Breast epithelium (tissue), 4 donors: ENCODE data around the gene TCTN3. TPM values are rescaled to one million over a fixed set of nuclear protein-coding genes. Genes with fewer than 3 reads are reported as not detected.

Source experiments
- DNase-seq, 2 donors: peaks; one replicate each; pipeline ENCODE4 v3.0.0-alpha.2; 2019; ENCODE audit warnings: low spot score in 2 of 2
- H3K27ac ChIP-seq, 2 donors: fragments of 200-600 bp; sonication (generic) in 1 of 2; one replicate each; pipeline ENCODE4 v1.5.1; 2016 to 2019; ENCODE audit warnings: mild to moderate bottlenecking in 1 of 2
- H3K27me3 ChIP-seq, 2 donors: fragments of 200-600 bp; sonication (generic) in 1 of 2; one replicate each; pipeline versions ENCODE4 v1.5.1 to v1.6.0; 2017 to 2019; ENCODE audit warnings: control low read depth in 1 of 2, mild to moderate bottlenecking in 1 of 2
- H3K36me3 ChIP-seq: fragments of 200-600 bp; one replicate; pipeline ENCODE4 v1.5.1; 2019
- H3K4me1 ChIP-seq, 2 donors: fragments of 200-600 bp; sonication (generic); one replicate each; pipeline ENCODE4 v1.5.1; 2016 to 2019; ENCODE audit warnings: control low read depth in 1 of 2
- H3K4me3 ChIP-seq, 3 donors: fragments of 200-600 bp; sonication (generic); 1 replicate in 2 of 3; 2 replicates in 1 of 3; pipeline ENCODE4 v1.5.1; 2016 to 2019; ENCODE audit warnings: mild to moderate bottlenecking in 3 of 3, moderate library complexity in 2 of 3
- H3K9me3 ChIP-seq, 2 donors: fragments of 200-600 bp; sonication (generic) in 1 of 2; one replicate each; pipeline ENCODE4 v1.5.1; 2016 to 2019; ENCODE audit warnings: control low read depth in 1 of 2
- POLR2A ChIP-seq: fragments of 450-650 bp; IDR thresholded peaks from one replicate; pipeline ENCODE4 v1.6.1; 2016; ENCODE audit warnings: antibody characterized with exemption, mild to moderate bottlenecking, moderate library complexity
- POLR2AphosphoS5 ChIP-seq, 3 donors: sonication (generic); formaldehyde crosslinking; IDR thresholded peaks; one replicate each; pipeline ENCODE4 v1.6.1; 2017; ENCODE audit warnings: antibody characterized with exemption in 3 of 3
- intact Hi-C: fragments of 100-400 bp; cut with DNase I; formaldehyde crosslinking; loops from one replicate; pipeline ENCODE4 v1.15.1; 2023; ENCODE audit warnings: low total_unique reads
- total RNA-seq, 3 donors: library from RNA; depleted of rRNA; stranded (reverse); fragments of >200 nt; gene quantifications; one replicate each; pipeline ENCODE4 v1.1.0, GENCODE V29; 2016
- TF ChIP-seq, protein P1 (sequence below), 3 donors: fragments of 450-650 bp; IDR thresholded peaks; one replicate each; pipeline ENCODE4 v1.5.1; 2016 to 2017; ENCODE audit warnings: antibody characterized with exemption in 3 of 3, mild to moderate bottlenecking in 3 of 3, moderate library complexity in 3 of 3

TCTN3 gene
- total RNA-seq, 3 donors from 2014 or later: 21.4 to 39.4 (median 38.0) TPM

DNA sequence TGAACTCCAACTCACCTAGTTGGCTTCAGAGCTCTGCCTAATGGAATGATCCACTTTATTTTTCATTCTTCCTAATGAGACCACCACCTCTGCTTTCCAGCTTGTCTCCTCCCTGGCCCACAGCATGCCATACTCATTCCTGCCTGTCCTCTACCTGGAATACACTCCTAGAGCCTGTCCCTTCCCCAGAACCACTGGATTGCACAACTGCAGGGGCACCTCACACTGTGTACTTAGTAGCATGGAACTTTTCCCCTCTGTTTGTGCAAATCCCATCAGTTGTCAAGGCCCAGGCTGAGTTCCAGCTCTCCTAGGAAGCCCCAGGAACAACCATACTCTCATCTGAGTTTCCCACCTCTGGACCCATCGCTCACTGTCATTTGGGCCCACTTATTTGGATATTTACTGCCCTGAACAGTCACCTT is 52.8 kb downstream of the TCTN3 start:
- TF ChIP-seq, protein P1, sequence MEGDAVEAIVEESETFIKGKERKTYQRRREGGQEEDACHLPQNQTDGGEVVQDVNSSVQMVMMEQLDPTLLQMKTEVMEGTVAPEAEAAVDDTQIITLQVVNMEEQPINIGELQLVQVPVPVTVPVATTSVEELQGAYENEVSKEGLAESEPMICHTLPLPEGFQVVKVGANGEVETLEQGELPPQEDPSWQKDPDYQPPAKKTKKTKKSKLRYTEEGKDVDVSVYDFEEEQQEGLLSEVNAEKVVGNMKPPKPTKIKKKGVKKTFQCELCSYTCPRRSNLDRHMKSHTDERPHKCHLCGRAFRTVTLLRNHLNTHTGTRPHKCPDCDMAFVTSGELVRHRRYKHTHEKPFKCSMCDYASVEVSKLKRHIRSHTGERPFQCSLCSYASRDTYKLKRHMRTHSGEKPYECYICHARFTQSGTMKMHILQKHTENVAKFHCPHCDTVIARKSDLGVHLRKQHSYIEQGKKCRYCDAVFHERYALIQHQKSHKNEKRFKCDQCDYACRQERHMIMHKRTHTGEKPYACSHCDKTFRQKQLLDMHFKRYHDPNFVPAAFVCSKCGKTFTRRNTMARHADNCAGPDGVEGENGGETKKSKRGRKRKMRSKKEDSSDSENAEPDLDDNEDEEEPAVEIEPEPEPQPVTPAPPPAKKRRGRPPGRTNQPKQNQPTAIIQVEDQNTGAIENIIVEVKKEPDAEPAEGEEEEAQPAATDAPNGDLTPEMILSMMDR (IDR thresholded peaks at IDR 0.05): no peak
- TF ChIP-seq POLR2AphosphoS5 (IDR thresholded peaks at IDR 0.05) (no peak), POLR2A (no peak)
- no peaks in the 10 kb centered on the region for H3K4me1 ChIP-seq
- H3K4me3 ChIP-seq: no peak overlapping the region
- intact Hi-C loops: no loop called here
- H3K27me3 ChIP-seq: no peaks in the 10 kb centered on the region
- no peaks in the 10 kb centered on the region for H3K36me3 ChIP-seq
- no peak overlapping the region for H3K27ac ChIP-seq
- no peak for DNase-seq
- H3K9me3 ChIP-seq: no peaks in the 10 kb centered on the region

DNA sequence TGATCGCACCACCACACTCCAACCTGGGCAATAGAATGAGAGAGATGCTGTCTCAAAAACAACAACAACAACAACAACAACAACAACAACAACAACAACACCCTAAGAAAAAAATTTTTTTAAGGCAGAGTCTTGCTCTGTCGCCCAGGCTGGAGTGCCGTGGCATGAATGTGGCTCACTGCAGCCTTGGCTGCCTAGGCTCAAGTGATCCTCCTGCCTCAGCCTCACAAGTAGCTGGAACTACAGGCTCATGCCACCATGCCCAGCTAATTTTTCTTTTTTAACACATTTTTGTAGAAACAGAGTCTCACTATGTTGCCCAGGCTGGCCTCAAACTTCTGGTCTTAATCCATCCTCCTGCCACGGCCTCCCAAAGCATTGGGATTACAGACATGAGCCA is 55.8 kb downstream of the TCTN3 start:
- DNase-seq: no peak
- no peak overlapping the region for H3K4me3 ChIP-seq
- no peak overlapping the region for H3K27ac ChIP-seq
- no peaks in the 10 kb centered on the region for H3K27me3 ChIP-seq
- TF ChIP-seq, protein P1 (IDR thresholded peaks at IDR 0.05): no peak
- TF ChIP-seq POLR2AphosphoS5 (IDR thresholded peaks at IDR 0.05) (no peak), POLR2A (no peak)
- H3K4me1 ChIP-seq: no peaks in the 10 kb centered on the region
- no peaks in the 10 kb centered on the region for H3K36me3 ChIP-seq
- intact Hi-C loops: no loop called here
- no peaks in the 10 kb centered on the region for H3K9me3 ChIP-seq

DNA sequence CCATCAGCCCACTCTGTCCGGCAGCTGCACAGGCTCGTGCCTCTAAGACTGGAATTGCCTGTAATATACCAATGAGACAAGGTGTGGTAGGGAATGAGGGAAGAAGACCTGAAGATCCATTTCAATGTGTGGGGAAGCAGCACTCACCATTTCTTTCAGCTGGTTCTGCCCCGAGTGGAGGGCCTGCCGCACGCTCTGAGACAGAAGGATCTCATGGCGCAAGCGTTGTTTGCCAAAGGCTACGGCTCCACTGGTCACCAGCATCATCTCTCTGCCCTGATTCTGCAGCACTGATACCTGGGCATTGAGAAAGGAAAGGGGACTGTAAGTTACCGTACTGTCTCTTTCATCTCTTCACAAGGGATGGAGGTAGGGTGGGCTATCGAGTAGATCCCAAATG is 56.6 kb downstream of the TCTN3 start:
- no peak for TF ChIP-seq POLR2AphosphoS5 (IDR thresholded peaks at IDR 0.05)
- no peak for TF ChIP-seq POLR2A
- TF ChIP-seq, protein P1 (IDR thresholded peaks at IDR 0.05): no peak
- intact Hi-C loops: no loop called here
- H3K27ac ChIP-seq: no peak overlapping the region
- no peaks in the 10 kb centered on the region for H3K27me3 ChIP-seq
- H3K4me1 ChIP-seq: no peaks in the 10 kb centered on the region
- no peaks in the 10 kb centered on the region for H3K36me3 ChIP-seq
- H3K4me3 ChIP-seq: no peak overlapping the region
- H3K9me3 ChIP-seq: no peaks in the 10 kb centered on the region
- DNase-seq: no peak

DNA sequence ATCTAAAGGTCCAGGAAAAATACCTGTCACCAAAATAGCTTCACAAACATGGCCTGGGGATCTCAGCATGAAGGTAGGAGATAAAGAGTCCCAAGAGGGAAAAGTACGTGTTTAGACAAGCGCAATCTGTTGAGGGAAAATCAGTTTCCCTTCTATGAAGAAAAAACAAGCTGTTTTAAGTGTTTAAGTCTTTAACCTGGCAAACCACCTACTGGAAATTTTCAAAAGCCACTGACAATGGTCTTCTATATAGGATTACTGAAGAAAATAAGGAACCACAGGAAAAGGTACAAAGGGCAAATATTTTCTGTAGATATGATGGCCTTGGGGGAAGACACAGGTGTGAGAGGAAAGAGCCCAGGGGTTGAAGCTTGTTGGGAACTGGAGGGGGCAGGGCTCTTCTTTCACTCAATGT is 58.4 kb downstream of the TCTN3 start:
- intact Hi-C loops: no loop called here
- TF ChIP-seq POLR2A (no peak), POLR2AphosphoS5 (IDR thresholded peaks at IDR 0.05) (no peak)
- TF ChIP-seq, protein P1 (IDR thresholded peaks at IDR 0.05): no peak
- Histone ChIP-seq H3K27ac (no peak overlapping the region), H3K9me3 (no peaks in the 10 kb centered on the region), H3K27me3 (no peaks in the 10 kb centered on the region), H3K36me3 (no peaks in the 10 kb centered on the region), H3K4me1 (no peaks in the 10 kb centered on the region), H3K4me3 (no peak overlapping the region)
- no peak for DNase-seq

DNA sequence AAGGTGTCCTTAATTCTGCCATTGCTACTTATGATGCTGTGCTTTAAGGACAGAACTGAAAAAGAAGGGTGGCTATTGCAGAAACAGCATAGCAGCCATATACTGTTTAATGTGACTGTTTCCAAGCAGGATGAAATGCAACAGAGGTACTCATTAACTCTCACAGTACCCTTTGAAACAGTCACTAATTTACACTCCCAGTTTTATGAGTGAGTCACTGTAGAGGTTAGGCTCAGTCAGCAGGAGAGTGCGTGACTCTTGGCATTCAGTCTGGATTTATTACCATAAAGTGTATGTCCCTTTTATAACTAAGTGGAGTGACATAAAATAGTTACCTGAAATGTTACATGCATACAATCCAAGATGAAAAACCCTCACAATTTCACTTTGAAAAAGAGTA is 64.9 kb downstream of the TCTN3 start:
- Histone ChIP-seq H3K9me3 (no peaks in the 10 kb centered on the region), H3K27ac (no peak overlapping the region), H3K4me1 (no peaks in the 10 kb centered on the region), H3K27me3 (no peaks in the 10 kb centered on the region), H3K4me3 (no peak overlapping the region), H3K36me3 (no peaks in the 10 kb centered on the region)
- TF ChIP-seq, protein P1 (IDR thresholded peaks at IDR 0.05): no peak
- no peak for TF ChIP-seq POLR2A
- TF ChIP-seq POLR2AphosphoS5 (IDR thresholded peaks at IDR 0.05): no peak
- DNase-seq: no peak
- intact Hi-C loops: no loop called here
